ENCODE data around the gene SENP8. TPM values are rescaled to one million over a fixed set of nuclear protein-coding genes. Genes with fewer than 3 reads are reported as not detected.

Gene SENP8
- total and polyA plus RNA-seq, 4 donors, result 1.5 to 3.5 (median 2.6) TPM

DNA sequence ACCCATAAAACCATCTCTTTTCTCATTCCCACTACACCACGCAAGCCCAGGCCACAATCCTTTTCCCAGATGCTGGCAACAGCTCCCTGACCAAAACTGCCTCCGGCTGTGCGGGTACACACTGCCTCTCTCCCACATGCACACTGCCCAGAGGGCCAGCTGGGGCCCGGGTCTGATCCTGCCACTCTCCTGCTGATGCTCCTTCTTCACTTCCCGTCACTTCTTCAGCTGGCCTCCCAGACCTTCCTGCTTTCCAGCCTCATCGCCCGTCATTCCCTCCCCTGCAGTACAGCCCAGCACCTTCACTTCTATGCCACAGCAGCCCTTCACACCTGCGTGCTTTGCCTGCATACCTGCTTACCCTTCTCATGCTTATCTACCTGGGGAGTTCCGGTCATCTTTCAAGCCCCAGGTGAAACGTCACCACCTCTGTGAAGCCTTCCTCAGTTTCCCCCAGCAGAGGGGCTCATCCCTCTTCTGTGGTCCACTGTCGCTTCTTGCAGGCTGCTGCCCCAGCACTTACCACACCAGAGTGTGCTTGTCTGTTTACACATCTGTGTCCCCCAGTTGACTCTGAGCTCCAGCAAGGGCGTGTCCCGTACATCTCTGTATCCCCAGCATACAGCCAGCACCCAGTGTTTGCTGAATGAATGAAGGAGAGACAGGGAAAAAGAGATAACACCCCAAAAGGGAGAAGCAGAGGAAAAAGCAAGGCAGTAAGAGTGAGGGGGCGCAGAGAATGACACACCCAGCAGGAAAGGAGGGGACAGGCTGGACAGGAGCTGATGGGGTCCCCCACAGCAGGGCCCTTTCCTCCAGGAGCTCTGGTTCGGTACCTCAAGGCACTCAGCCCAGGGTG lies 57.2 kb downstream of the SENP8 start:
- no peak overlapping the region for H3K27ac ChIP-seq (ENCODE audit: low read depth in 1 of 2, low read length in 1 of 2)
- 90 to 91% methylated on average over 15 of the region's 15 CpGs for WGBS, 2 donors
- DNase-seq (no peak), ATAC-seq (ENCODE audit: insufficient read depth, low FRiP score) (no peak)
- peaks cover 0 to 8% (median 0%) of the 10 kb centered on the region in 5 donors for H3K4me1 ChIP-seq (ENCODE audit: control insufficient read depth in 5 of 5, insufficient read depth in 5 of 5, low read length in 5 of 5)
- no peak overlapping the region for H3K9ac ChIP-seq (ENCODE audit: insufficient read depth in 1 of 2, low read length in 2 of 2)
- H3K27me3 ChIP-seq (ENCODE audit: control insufficient read depth in 3 of 3, insufficient read depth in 3 of 3, low read length in 2 of 3), result no peaks in the 10 kb centered on the region
- H3K4me3 ChIP-seq, result no peak overlapping the region
- TF ChIP-seq, protein P1, sequence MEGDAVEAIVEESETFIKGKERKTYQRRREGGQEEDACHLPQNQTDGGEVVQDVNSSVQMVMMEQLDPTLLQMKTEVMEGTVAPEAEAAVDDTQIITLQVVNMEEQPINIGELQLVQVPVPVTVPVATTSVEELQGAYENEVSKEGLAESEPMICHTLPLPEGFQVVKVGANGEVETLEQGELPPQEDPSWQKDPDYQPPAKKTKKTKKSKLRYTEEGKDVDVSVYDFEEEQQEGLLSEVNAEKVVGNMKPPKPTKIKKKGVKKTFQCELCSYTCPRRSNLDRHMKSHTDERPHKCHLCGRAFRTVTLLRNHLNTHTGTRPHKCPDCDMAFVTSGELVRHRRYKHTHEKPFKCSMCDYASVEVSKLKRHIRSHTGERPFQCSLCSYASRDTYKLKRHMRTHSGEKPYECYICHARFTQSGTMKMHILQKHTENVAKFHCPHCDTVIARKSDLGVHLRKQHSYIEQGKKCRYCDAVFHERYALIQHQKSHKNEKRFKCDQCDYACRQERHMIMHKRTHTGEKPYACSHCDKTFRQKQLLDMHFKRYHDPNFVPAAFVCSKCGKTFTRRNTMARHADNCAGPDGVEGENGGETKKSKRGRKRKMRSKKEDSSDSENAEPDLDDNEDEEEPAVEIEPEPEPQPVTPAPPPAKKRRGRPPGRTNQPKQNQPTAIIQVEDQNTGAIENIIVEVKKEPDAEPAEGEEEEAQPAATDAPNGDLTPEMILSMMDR (IDR thresholded peaks at IDR 0.05; ENCODE audit: control extremely low read depth, extremely low read depth), result no peak
- H3K36me3 ChIP-seq (ENCODE audit: control insufficient read depth in 4 of 4, insufficient read depth in 4 of 4, low read length in 4 of 4), result no peaks in the 10 kb centered on the region
- H3K9me3 ChIP-seq (ENCODE audit: control insufficient read depth in 4 of 4, insufficient read depth in 3 of 4, low read length in 3 of 4), result no peaks in the 10 kb centered on the region

DNA sequence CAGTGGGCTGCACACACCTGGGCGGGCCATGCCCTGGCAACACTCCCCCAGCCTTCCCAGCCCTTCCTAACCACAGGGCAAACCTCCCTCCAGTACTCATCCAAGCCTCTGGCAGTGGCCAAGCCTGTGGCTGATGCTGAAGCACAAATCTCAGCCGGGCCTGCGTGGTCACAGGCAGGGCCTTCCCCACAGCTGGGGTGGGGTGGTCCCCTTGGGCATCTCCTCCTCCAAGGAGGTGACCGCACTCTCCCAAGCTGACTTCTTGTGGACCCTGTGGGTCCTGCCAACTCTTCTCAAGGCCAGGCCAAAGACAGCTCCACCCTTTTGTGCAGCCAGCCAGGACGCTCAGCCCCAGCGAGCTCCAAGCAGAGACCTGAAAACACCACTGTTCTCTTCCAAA lies 58.0 kb downstream of the SENP8 start:
- WGBS, 2 donors, result 87 to 90% methylated on average over 6 of the region's 6 CpGs
- H3K36me3 ChIP-seq (ENCODE audit: control insufficient read depth in 4 of 4, insufficient read depth in 4 of 4, low read length in 4 of 4), result no peaks in the 10 kb centered on the region
- ATAC-seq (ENCODE audit: insufficient read depth, low FRiP score) (no peak), DNase-seq (no peak)
- H3K4me3 ChIP-seq, result no peak overlapping the region
- peaks cover 0 to 8% (median 0%) of the 10 kb centered on the region in 5 donors for H3K4me1 ChIP-seq (ENCODE audit: control insufficient read depth in 5 of 5, insufficient read depth in 5 of 5, low read length in 5 of 5)
- no peak overlapping the region for H3K27ac ChIP-seq (ENCODE audit: low read depth in 1 of 2, low read length in 1 of 2)
- H3K27me3 ChIP-seq (ENCODE audit: control insufficient read depth in 3 of 3, insufficient read depth in 3 of 3, low read length in 2 of 3), result no peaks in the 10 kb centered on the region
- no peaks in the 10 kb centered on the region for H3K9me3 ChIP-seq (ENCODE audit: control insufficient read depth in 4 of 4, insufficient read depth in 3 of 4, low read length in 3 of 4)
- TF ChIP-seq, protein P1 (IDR thresholded peaks at IDR 0.05; ENCODE audit: control extremely low read depth, extremely low read depth), result no peak
- no peak overlapping the region for H3K9ac ChIP-seq (ENCODE audit: insufficient read depth in 1 of 2, low read length in 2 of 2)

DNA sequence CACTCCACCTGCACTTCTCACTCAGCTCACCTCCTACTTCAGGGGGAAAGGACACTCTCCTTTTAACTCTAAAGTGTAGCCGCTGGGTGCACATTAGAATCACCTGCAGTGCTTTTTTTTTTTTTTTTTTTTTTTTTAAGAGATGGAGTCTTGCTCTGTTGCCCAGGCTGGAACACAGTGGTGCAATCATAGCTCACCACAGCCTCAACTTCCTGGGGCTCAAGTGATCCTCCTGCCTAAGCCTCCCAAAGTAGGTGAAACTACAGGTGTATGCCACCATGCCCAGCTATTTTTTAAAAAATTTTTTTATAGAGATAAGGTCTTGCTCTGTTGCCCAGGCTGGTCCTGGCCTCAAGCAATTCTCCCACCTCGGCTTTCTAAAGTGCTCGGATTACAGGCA lies 58.5 kb downstream of the SENP8 start:
- Histone ChIP-seq H3K9ac (ENCODE audit: insufficient read depth in 1 of 2, low read length in 2 of 2) (no peak overlapping the region), H3K27ac (ENCODE audit: low read depth in 1 of 2, low read length in 1 of 2) (no peak overlapping the region), H3K36me3 (ENCODE audit: control insufficient read depth in 4 of 4, insufficient read depth in 4 of 4, low read length in 4 of 4) (no peaks in the 10 kb centered on the region), H3K4me1 (ENCODE audit: control insufficient read depth in 5 of 5, insufficient read depth in 5 of 5, low read length in 5 of 5) (peaks cover 0 to 8% (median 0%) of the 10 kb centered on the region in 5 donors), H3K4me3 (no peak overlapping the region), H3K27me3 (ENCODE audit: control insufficient read depth in 3 of 3, insufficient read depth in 3 of 3, low read length in 2 of 3) (no peaks in the 10 kb centered on the region), H3K9me3 (ENCODE audit: control insufficient read depth in 4 of 4, insufficient read depth in 3 of 4, low read length in 3 of 4) (no peaks in the 10 kb centered on the region)
- ATAC-seq (ENCODE audit: insufficient read depth, low FRiP score) (no peak), DNase-seq (no peak)
- WGBS, 2 donors, result 76 to 90% methylated on average over 3 of the region's 3 CpGs
- TF ChIP-seq, protein P1 (IDR thresholded peaks at IDR 0.05; ENCODE audit: control extremely low read depth, extremely low read depth), result no peak
